H1 (cell line): ENCODE measurements around the gene SLITRK4. TPM values are rescaled to one million over a fixed set of nuclear protein-coding genes. Genes with fewer than 3 reads are reported as not detected.

Experiments
- CTCF ChIA-PET: fragments of 300-600 bp; sonication (Branson Sonifier 250); formaldehyde crosslinking; loops from one replicate; lab custom pipeline; 2021; ENCODE audit not compliant: partially characterized antibody; lab: Charles Lee
- POLR2A ChIA-PET: fragments of 300-600 bp; sonication (Branson Sonifier 250); formaldehyde crosslinking; loops from one replicate; lab custom pipeline; 2021; ENCODE audit warnings: inconsistent platforms; ENCODE audit not compliant: partially characterized antibody; lab: Charles Lee
- DNase-seq, 2 experiments: peaks; one replicate each; pipeline versions ENCODE4 v3.0.0 to v3.0.0-alpha.2; 2010 to 2022; ENCODE audit warnings: low spot score in 2 of 2, low read depth in 1 of 2, mixed read lengths in 1 of 2
- FAIRE-seq: peaks from 2 replicates; lab custom pipeline; 2011; peaks lifted over from hg19 to GRCh38; lab: Jason Lieb, UNC
- H2AFZ ChIP-seq: 2 replicates; pipeline ENCODE4 v1.8.1; 2012; ENCODE audit warnings: low read length, inconsistent platforms
- H2AK5ac ChIP-seq: 2 replicates; pipeline ENCODE4 v1.6.1; 2013; ENCODE audit warnings: low read depth, low read length
- H2BK120ac ChIP-seq: replicated peaks from 2 replicates; pipeline ENCODE3; 2013; ENCODE audit warnings: low read depth, low read length, inconsistent platforms
- H2BK12ac ChIP-seq: 2 replicates; pipeline ENCODE4 v1.6.1; 2013; ENCODE audit warnings: low read depth, low read length
- H2BK15ac ChIP-seq: 2 replicates; pipeline ENCODE4 v1.6.1; 2013; ENCODE audit warnings: low read length
- H2BK20ac ChIP-seq: 2 replicates; pipeline ENCODE4 v1.6.1; 2013; ENCODE audit warnings: low read length
- H2BK5ac ChIP-seq: 2 replicates; pipeline ENCODE4 v1.6.1; 2013; ENCODE audit warnings: low read depth, low read length
- H3K14ac ChIP-seq: 2 replicates; pipeline ENCODE4 v1.6.1; 2013; ENCODE audit warnings: inconsistent platforms; ENCODE audit not compliant: insufficient read length
- H3K18ac ChIP-seq: 2 replicates; pipeline ENCODE4 v1.6.1; 2013; ENCODE audit warnings: low read length; ENCODE audit errors: extremely low read depth
- H3K23ac ChIP-seq: 2 replicates; pipeline ENCODE4 v1.6.1; 2013; ENCODE audit warnings: inconsistent platforms; ENCODE audit not compliant: insufficient read length
- H3K23me2 ChIP-seq: 2 replicates; pipeline ENCODE4 v1.6.1; 2013; ENCODE audit warnings: low read depth, low read length
- H3K27ac ChIP-seq: 2 replicates; pipeline ENCODE4 v1.6.1; 2011; ENCODE audit warnings: low read depth, low read length, inconsistent platforms
- H3K27me3 ChIP-seq, 4 experiments: replicated peaks in 1 of 4; 1 replicate in 1 of 4; 2 replicates in 3 of 4; pipeline versions ENCODE4 v1.6.1 to v1.8.1; 2011 to 2013; ENCODE audit warnings: low read length in 3 of 4, mild to moderate bottlenecking in 3 of 4, inconsistent platforms in 2 of 4, mixed read lengths in 2 of 4, moderate library complexity in 1 of 4; ENCODE audit not compliant: control insufficient read depth in 3 of 4, insufficient read depth in 3 of 4; ENCODE audit errors: extremely low read depth in 1 of 4
- H3K36me3 ChIP-seq, 4 experiments: 2 replicates each; pipeline versions ENCODE4 v1.6.1 to v1.8.1; 2011 to 2013; ENCODE audit warnings: mild to moderate bottlenecking in 4 of 4, low read length in 3 of 4, moderate library complexity in 2 of 4, control low read depth in 1 of 4, inconsistent platforms in 1 of 4; ENCODE audit not compliant: insufficient read depth in 4 of 4, control insufficient read depth in 2 of 4
- H3K4ac ChIP-seq: replicated peaks from 2 replicates; pipeline ENCODE3; 2013; ENCODE audit warnings: low read length, low read depth, mixed read lengths, inconsistent platforms; ENCODE audit not compliant: insufficient read length
- H3K4me1 ChIP-seq, 4 experiments: replicated peaks in 1 of 4; 1 replicate in 1 of 4; 2 replicates in 3 of 4; pipeline versions ENCODE4 v1.6.1 to v1.8.1; 2011 to 2013; ENCODE audit warnings: low read length in 3 of 4, inconsistent platforms in 2 of 4, mixed read lengths in 1 of 4; ENCODE audit not compliant: insufficient read depth in 4 of 4, control insufficient read depth in 3 of 4
- H3K4me2 ChIP-seq, 2 experiments: 2 replicates each; pipeline versions ENCODE4 v1.6.1 to v1.8.1; 2011 to 2013; ENCODE audit warnings: low read depth in 2 of 2, low read length in 2 of 2, control low read depth in 1 of 2, inconsistent platforms in 1 of 2, mild to moderate bottlenecking in 1 of 2; ENCODE audit not compliant: insufficient read depth in 1 of 2
- H3K4me3 ChIP-seq, 4 experiments: fragments of 200-600, 300-600 bp in 1 of 4; sonication (generic), shearing (Covaris generic), sonication (Bioruptor Twin) in 1 of 4; 2 replicates each; pipeline versions ENCODE4 v1.5.1 to v1.8.1; 2011 to 2016; ENCODE audit warnings: low read length in 4 of 4, low read depth in 3 of 4, control low read depth in 2 of 4, inconsistent platforms in 2 of 4, mild to moderate bottlenecking in 2 of 4, mixed read lengths in 1 of 4, moderate library complexity in 1 of 4; ENCODE audit not compliant: insufficient read depth in 2 of 4; ENCODE audit errors: extremely low read depth in 1 of 4
- H3K56ac ChIP-seq: replicated peaks from 2 replicates; pipeline ENCODE3; 2013; ENCODE audit warnings: low read depth, mild to moderate bottlenecking, mixed read lengths, low read length, inconsistent platforms; ENCODE audit not compliant: insufficient read length
- H3K79me1 ChIP-seq: 2 replicates; pipeline ENCODE4 v1.6.1; 2013; ENCODE audit warnings: low read depth, low read length, control low read depth
- H3K79me2 ChIP-seq, 2 experiments: 2 replicates each; pipeline versions ENCODE4 v1.6.1 to v1.8.1; 2012 to 2013; ENCODE audit warnings: low read length in 2 of 2, mild to moderate bottlenecking in 2 of 2, inconsistent platforms in 1 of 2; ENCODE audit not compliant: insufficient read depth in 2 of 2, control insufficient read depth in 1 of 2
- H3K9ac ChIP-seq, 4 experiments: replicated peaks in 1 of 4; 1 replicate in 1 of 4; 2 replicates in 3 of 4; pipeline versions ENCODE4 v1.6.1 to v1.8.1; 2011 to 2013; ENCODE audit warnings: low read depth in 3 of 4, low read length in 3 of 4, control low read depth in 2 of 4, mild to moderate bottlenecking in 2 of 4, moderate library complexity in 2 of 4, inconsistent platforms in 1 of 4; ENCODE audit errors: extremely low read depth in 1 of 4
- H3K9me3 ChIP-seq, 2 experiments: 2 replicates each; pipeline versions ENCODE4 v1.6.1 to v1.8.1; 2012 to 2013; ENCODE audit warnings: mild to moderate bottlenecking in 2 of 2, moderate library complexity in 2 of 2, control low read depth in 1 of 2, inconsistent platforms in 1 of 2, low read depth in 1 of 2, low read length in 1 of 2, mixed read lengths in 1 of 2; ENCODE audit not compliant: insufficient read depth in 2 of 2
- H4K20me1 ChIP-seq, 2 experiments: replicated peaks in 1 of 2; 2 replicates each; pipeline versions ENCODE3 to v1.8.1; 2011 to 2013; ENCODE audit warnings: inconsistent platforms in 2 of 2, low read length in 2 of 2, mild to moderate bottlenecking in 1 of 2; ENCODE audit not compliant: insufficient read depth in 2 of 2, control insufficient read depth in 1 of 2
- H4K5ac ChIP-seq: 2 replicates; pipeline ENCODE4 v1.6.1; 2013; ENCODE audit warnings: low read length, low read depth, mixed read lengths, inconsistent platforms; ENCODE audit not compliant: insufficient read length
- H4K8ac ChIP-seq: 2 replicates; pipeline ENCODE4 v1.8.0; 2013; ENCODE audit warnings: mild to moderate bottlenecking, moderate library complexity, low read length, inconsistent platforms; ENCODE audit not compliant: insufficient read depth; ENCODE audit errors: extremely low read depth
- H4K91ac ChIP-seq: replicated peaks from 2 replicates; pipeline ENCODE3; 2013; ENCODE audit warnings: low read length, mixed read lengths, inconsistent platforms; ENCODE audit not compliant: insufficient read length
- BCL11A ChIP-seq, 2 experiments: IDR thresholded peaks; one replicate each; pipeline ENCODE4 v1.6.1; 2011; ENCODE audit warnings: low read depth in 2 of 2, low read length in 2 of 2, mild to moderate bottlenecking in 2 of 2
- SP2 ChIP-seq: IDR thresholded peaks from 2 replicates; pipeline ENCODE4 v1.6.1; 2012; ENCODE audit warnings: mild to moderate bottlenecking, low read length, inconsistent platforms
- SP4 ChIP-seq: IDR thresholded peaks from 2 replicates; pipeline ENCODE4 v1.6.1; 2012; ENCODE audit warnings: low read length, inconsistent platforms
- polyA plus RNA-seq, 7 experiments: library from polyadenylated mRNA; depleted of rRNA in 3 of 7; stranded (reverse) in 5 of 7; unstranded in 2 of 7; fragments of >200 nt in 5 of 7; fragments of 200-250 nt in 2 of 7; gene quantifications; 1 replicate in 5 of 7; 2 replicates in 1 of 7; 4 replicates in 1 of 7; pipeline versions ENCODE4 v1.2.1 to v1.2.3, GENCODE V29; 2011 to 2013; ENCODE audit warnings: missing spikeins in 2 of 7, mixed read lengths in 2 of 7
- total RNA-seq: library from RNA; stranded (reverse); fragmentation: NEBNext Ultra II Directional; extraction: Animal tissue kit (Norgen Biotek cat#: 25700); gene quantifications from 2 replicates; pipeline ENCODE4 v1.2.1, GENCODE V29; 2021
- TF ChIP-seq, protein P1 (sequence below): IDR thresholded peaks from 2 replicates; pipeline ENCODE4 v1.6.1; 2012; ENCODE audit warnings: inconsistent platforms

SLITRK4 gene
- total and polyA plus RNA-seq, 2 of the 8 experiments (the other 6 are each of a cell fraction or from before 2014, with no cell fraction given): 3.1 to 8.2 TPM

DNA sequence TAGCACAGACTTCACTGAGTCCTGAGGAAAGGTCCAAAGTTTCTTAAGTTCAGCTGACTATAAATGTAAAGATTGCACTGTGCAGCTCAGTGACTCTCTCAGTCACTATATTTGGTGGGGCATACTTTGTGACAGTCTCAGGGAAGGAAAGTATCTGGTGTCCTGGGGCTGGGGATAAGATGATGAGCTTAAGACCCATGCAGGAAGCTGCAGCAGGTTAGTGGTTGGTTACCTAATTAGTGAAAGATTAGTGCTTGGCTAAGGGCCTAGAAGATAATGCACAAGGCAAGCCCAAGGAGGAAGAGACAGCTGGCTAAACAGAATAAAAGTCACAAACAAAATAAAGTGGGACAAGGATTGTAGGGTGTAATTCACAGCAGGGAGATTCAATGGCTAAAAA lies 25.4 kb upstream of the SLITRK4 start:
- Histone ChIP-seq H3K9me3 (no peaks in the 10 kb centered on the region), H3K27me3 (no peaks in the 10 kb centered on the region), H3K14ac (no peak overlapping the region), H3K56ac (no peak overlapping the region), H2BK12ac (no peak overlapping the region), H3K4ac (no peak overlapping the region), H3K79me1 (no peaks in the 10 kb centered on the region), H3K4me2 (no peak overlapping the region), H4K5ac (no peak overlapping the region), H3K4me3 (no peak overlapping the region), H3K23me2 (no peaks in the 10 kb centered on the region), H3K27ac (no peak overlapping the region), H2BK20ac (no peak overlapping the region), H2BK120ac (no peak overlapping the region), H4K91ac (no peak overlapping the region), H3K9ac (no peak overlapping the region), H2BK5ac (no peak overlapping the region), H4K8ac (no peak overlapping the region), H2AFZ (no peak overlapping the region), H3K4me1 (no peaks in the 10 kb centered on the region), H3K79me2 (no peaks in the 10 kb centered on the region)
- DNase-seq (no peak), FAIRE-seq (no peak)
- CTCF ChIA-PET: interaction anchor here (0.8 to 1.5 kb wide), 2 partner anchors 13 to 225 kb away, joined by 4 to 5 read pairs; no protein-coding TSS in a partner anchor
- POLR2A ChIA-PET: no interaction called here
- TF ChIP-seq BCL11A (IDR thresholded peaks at IDR 0.05; ENCODE audit: low read depth in 2 of 2, low read length in 2 of 2): no peak
- TF ChIP-seq SP2: no peak
- TF ChIP-seq, protein P1, sequence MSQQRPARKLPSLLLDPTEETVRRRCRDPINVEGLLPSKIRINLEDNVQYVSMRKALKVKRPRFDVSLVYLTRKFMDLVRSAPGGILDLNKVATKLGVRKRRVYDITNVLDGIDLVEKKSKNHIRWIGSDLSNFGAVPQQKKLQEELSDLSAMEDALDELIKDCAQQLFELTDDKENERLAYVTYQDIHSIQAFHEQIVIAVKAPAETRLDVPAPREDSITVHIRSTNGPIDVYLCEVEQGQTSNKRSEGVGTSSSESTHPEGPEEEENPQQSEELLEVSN: no peak
- no peak for TF ChIP-seq SP4
- TF ChIP-seq, all 59 proteins: peak for 0
- no peaks in the 10 kb centered on the region for H3K36me3 ChIP-seq
- H3K18ac ChIP-seq: no peak overlapping the region
- H2BK15ac ChIP-seq: no peak overlapping the region
- no peaks in the 10 kb centered on the region for H4K20me1 ChIP-seq
- H2AK5ac ChIP-seq: no peak overlapping the region
- H3K23ac ChIP-seq: no peak overlapping the region
